Measurements from ENCODE around the gene ANKRD1. TPM values are rescaled to one million over a fixed set of nuclear protein-coding genes. Genes with fewer than 3 reads are reported as not detected.

Gene ANKRD1
- total RNA-seq, 4 donors from 2014 or later, result not detected

DNA sequence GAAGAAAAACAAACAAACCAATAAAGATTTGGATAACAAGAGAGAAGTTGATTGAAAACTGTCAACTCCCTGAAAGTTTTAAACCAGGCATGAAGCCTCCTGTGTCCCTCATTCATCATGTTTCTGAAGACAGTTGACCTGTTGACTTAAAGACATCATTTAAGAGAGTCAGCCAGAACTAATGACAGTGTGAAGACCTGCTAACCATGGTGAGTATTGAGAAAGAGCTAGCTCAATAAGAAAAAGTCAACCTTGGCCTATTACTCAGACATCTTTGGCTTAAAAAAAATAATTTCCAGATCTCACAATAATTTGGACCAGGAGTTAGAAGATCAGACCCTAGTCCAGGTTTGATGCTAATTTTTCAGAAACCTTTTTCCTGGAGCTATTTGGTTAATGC lies 45.3 kb upstream of the ANKRD1 start:
- no peaks in the 10 kb centered on the region for H3K27me3 ChIP-seq
- TF ChIP-seq POLR2A (IDR thresholded peaks at IDR 0.05) (no peak), CTCF (IDR thresholded peaks at IDR 0.05) (no peak)
- no peak overlapping the region for H3K4me3 ChIP-seq
- no peak overlapping the region for H3K27ac ChIP-seq
- H3K4me1 ChIP-seq, result no peaks in the 10 kb centered on the region
- H3K36me3 ChIP-seq, result no peaks in the 10 kb centered on the region
- no peak for DNase-seq
- H3K9me3 ChIP-seq, result no peaks in the 10 kb centered on the region

DNA sequence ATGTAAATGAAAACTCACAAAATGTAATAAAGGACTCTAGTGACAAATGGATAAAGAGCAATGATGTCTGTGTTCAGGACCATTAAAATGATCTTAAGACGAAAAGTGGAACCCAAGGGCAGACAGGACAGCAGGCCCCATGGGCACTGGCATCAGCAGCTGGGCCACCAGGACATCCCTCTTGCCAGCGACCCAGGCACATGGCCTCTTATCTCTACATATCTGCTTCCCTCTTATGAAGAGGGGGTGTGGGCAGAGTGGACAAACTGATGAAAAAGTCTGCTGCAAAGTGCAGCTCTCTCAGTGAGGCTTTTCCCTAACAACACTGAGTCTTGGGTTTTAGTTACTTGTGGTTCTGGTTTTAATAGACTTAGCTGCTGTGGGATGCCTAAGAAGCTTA lies 44.8 kb upstream of the ANKRD1 start:
- DNase-seq, result no peak
- H3K4me1 ChIP-seq, result no peaks in the 10 kb centered on the region
- H3K9me3 ChIP-seq, result no peaks in the 10 kb centered on the region
- no peaks in the 10 kb centered on the region for H3K27me3 ChIP-seq
- TF ChIP-seq POLR2A (IDR thresholded peaks at IDR 0.05) (no peak), CTCF (IDR thresholded peaks at IDR 0.05) (no peak)
- H3K36me3 ChIP-seq, result no peaks in the 10 kb centered on the region
- H3K27ac ChIP-seq, result no peak overlapping the region
- H3K4me3 ChIP-seq, result no peak overlapping the region

DNA sequence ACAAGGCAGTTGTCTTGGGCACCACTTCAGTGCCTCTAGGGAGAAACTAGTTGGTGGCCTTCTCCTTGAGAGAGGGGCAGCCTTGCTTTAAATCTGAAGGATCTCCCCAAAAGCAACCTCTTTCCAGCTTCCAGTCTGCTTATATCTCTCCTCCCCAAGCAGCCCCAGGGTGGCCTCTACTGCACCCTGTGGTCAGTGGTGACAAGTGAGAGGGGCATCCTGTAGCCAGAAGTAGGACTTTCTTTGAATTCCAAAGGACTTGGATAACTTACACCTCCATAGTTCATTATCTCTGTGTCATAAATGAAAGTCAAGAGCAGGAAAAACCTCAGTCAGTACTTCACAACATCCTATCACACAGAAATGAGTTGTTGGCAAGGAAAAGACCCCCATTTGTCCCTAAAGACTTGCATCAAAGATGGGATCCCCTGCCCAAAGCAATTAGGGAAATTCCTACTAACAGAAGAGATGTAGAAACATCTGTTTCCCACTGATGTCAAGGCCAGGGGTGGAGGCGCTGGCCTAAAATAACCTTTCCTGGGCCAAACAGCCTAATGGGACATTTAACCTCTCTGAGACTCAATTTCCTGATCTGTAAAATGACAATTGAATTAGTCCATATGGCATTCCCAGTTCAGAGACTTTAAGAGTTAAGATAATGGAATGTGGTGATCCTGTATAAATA lies 44.0 kb upstream of the ANKRD1 start:
- no peak overlapping the region for H3K27ac ChIP-seq
- H3K4me3 ChIP-seq, result no peak overlapping the region
- no peak for DNase-seq
- no peak for TF ChIP-seq POLR2A (IDR thresholded peaks at IDR 0.05)
- TF ChIP-seq CTCF (IDR thresholded peaks at IDR 0.05), result no peak
- no peaks in the 10 kb centered on the region for H3K36me3 ChIP-seq
- no peaks in the 10 kb centered on the region for H3K27me3 ChIP-seq
- no peaks in the 10 kb centered on the region for H3K9me3 ChIP-seq
- H3K4me1 ChIP-seq, result no peaks in the 10 kb centered on the region

- no peak for DNase-seq
- Histone ChIP-seq H3K9me3 (no peaks in the 10 kb centered on the region), H3K4me3 (no peak overlapping the region), H3K27ac (no peak overlapping the region), H3K27me3 (no peaks in the 10 kb centered on the region), H3K4me1 (no peaks in the 10 kb centered on the region), H3K36me3 (no peaks in the 10 kb centered on the region)
- TF ChIP-seq POLR2A (IDR thresholded peaks at IDR 0.05) (no peak), CTCF (IDR thresholded peaks at IDR 0.05) (no peak)
Observed at GRCh38 chr10:90963331-90963730, 42.4 kb upstream of the ANKRD1 start.

DNA sequence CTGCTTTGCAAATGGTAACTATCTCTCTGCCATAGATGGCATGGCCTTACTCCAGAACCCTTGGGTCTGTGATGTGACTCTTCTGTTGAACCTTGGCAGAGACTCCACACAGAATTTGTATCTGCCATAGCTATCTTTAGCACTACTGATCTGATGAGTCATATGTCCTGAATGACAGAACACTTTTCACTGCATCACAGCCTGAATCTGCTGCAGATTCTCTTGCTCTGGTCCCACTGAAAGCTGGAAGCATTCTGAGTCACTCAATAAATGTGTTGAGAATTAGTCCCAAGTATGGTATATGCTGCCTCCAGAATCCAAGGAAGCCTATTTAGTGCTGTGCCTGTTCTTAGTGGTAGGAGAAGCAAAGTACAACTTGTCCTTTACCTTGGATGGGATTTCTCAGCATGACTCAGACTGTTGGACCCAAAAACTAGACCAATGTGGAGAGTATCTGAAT lies 39.5 kb upstream of the ANKRD1 start:
- Histone ChIP-seq H3K27me3 (no peaks in the 10 kb centered on the region), H3K27ac (no peak overlapping the region), H3K4me3 (no peak overlapping the region), H3K4me1 (no peaks in the 10 kb centered on the region), H3K36me3 (no peaks in the 10 kb centered on the region), H3K9me3 (no peaks in the 10 kb centered on the region)
- no peak for TF ChIP-seq CTCF (IDR thresholded peaks at IDR 0.05)
- DNase-seq, result no peak

DNA sequence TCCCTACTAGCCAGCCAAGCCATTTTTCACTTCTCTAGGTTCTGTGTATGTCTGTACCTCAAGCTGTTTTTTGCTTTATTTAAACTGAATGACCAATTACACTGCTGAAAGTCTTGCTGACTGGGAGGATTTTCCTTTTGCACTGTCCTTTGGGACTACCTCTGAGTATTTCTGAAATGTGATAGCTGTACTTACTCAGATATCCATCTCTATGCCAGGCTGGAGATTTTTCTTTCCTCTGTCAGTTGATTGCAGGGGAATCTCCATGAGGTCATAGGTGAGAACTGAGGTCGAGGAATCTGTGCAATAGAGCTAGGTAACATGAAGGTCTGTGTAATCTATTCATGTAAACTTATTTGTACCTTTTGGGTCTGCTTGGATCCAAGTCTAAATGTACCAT lies 38.9 kb upstream of the ANKRD1 start:
- TF ChIP-seq CTCF (IDR thresholded peaks at IDR 0.05) (no peak), POLR2A (IDR thresholded peaks at IDR 0.05) (no peak)
- H3K27ac ChIP-seq, result no peak overlapping the region
- H3K27me3 ChIP-seq, result no peaks in the 10 kb centered on the region
- H3K9me3 ChIP-seq, result no peaks in the 10 kb centered on the region
- H3K4me3 ChIP-seq, result no peak overlapping the region
- DNase-seq, result no peak
- H3K36me3 ChIP-seq, result no peaks in the 10 kb centered on the region
- H3K4me1 ChIP-seq, result no peaks in the 10 kb centered on the region

Measured in Peyer's patch (tissue), 4 donors.